Kidney tubule cell (primary cell): Measurements from ENCODE around the gene ACVR1.

Experiments used
- DNase-seq: peaks from one replicate; pipeline ENCODE4 v3.0.0-alpha.2; 2018; ENCODE audit warnings: low spot score

Gene ACVR1

GRCh38 chr2:157876066-157876785, at the start of gene ACVR1:
Gene ACVR1 (minus strand): TSS chr2:157876330. CDS start chr2:157799493, 76,837 bp downstream.
- peak; percentile 98 for DNase-seq

GRCh38 chr2:157925071-157925470, 48.9 kb upstream of the ACVR1 start:
- no peak for DNase-seq

GRCh38 chr2:157923598-157924217, 47.6 kb upstream of the ACVR1 start:
- no peak for DNase-seq

GRCh38 chr2:157922815-157923214, 46.7 kb upstream of the ACVR1 start:
- DNase-seq: peak; percentile 3

GRCh38 chr2:157922336-157922735, 46.2 kb upstream of the ACVR1 start:
- DNase-seq: no peak

GRCh38 chr2:157920736-157921135, 44.6 kb upstream of the ACVR1 start:
- DNase-seq: no peak

- no peak for DNase-seq
Measured at GRCh38 chr2:157919181-157919580, 43.1 kb upstream of the ACVR1 start.

GRCh38 chr2:157918319-157918718, 42.2 kb upstream of the ACVR1 start:
- DNase-seq: no peak

GRCh38 chr2:157911750-157912149, 35.6 kb upstream of the ACVR1 start:
- no peak for DNase-seq

GRCh38 chr2:157911246-157911645, 35.1 kb upstream of the ACVR1 start:
- DNase-seq: no peak

GRCh38 chr2:157905092-157905491, 29.0 kb upstream of the ACVR1 start:
- no peak for DNase-seq

GRCh38 chr2:157903626-157904025, 27.5 kb upstream of the ACVR1 start:
- DNase-seq: no peak

- DNase-seq: no peak
Measured at GRCh38 chr2:157903151-157903550, 27.0 kb upstream of the ACVR1 start.

- no peak for DNase-seq
Measured at GRCh38 chr2:157902692-157903091, 26.6 kb upstream of the ACVR1 start.

- no peak for DNase-seq
Measured at GRCh38 chr2:157901325-157901724, 25.2 kb upstream of the ACVR1 start.

- peak; percentile 9 for DNase-seq
Measured at GRCh38 chr2:157900684-157901083, 24.6 kb upstream of the ACVR1 start.

GRCh38 chr2:157900203-157900602, 24.1 kb upstream of the ACVR1 start:
- DNase-seq: peak; percentile 10

GRCh38 chr2:157899125-157899839, 23.2 kb upstream of the ACVR1 start:
- DNase-seq: no peak

- peak; percentile 76 for DNase-seq
Measured at GRCh38 chr2:157898591-157898996, 22.5 kb upstream of the ACVR1 start.

GRCh38 chr2:157897106-157897971, 21.2 kb upstream of the ACVR1 start:
- no peak for DNase-seq

- peak; percentile 89 for DNase-seq
Measured at GRCh38 chr2:157895531-157895930, 19.4 kb upstream of the ACVR1 start.
